ENCODE data around the gene NT5E. TPM values are rescaled to one million over a fixed set of nuclear protein-coding genes. Genes with fewer than 3 reads are reported as not detected.

NT5E gene
- total and polyA plus RNA-seq, 2 experiments from 2014 or later = 0.18 to 1.5 TPM

- H3K9me3 Mint-ChIP-seq = no peaks in the 10 kb centered on the region
- H3K4me3 Mint-ChIP-seq = no peak overlapping the region
- Histone ChIP-seq H3K27me3 (ENCODE audit: insufficient read depth) (no peaks in the 10 kb centered on the region), H3K9me2 (ENCODE audit: insufficient read depth) (0 out of 2 replicates have a peak, but pooled peaks cover 3% of the 10 kb centered on the region), H2AFZ (no peak overlapping the region), H3K27ac (ENCODE audit: low read depth) (no peak overlapping the region), H3K4me1 (ENCODE audit: insufficient read depth) (peaks cover 26% of the 10 kb centered on the region), H3K4me2 (no peak overlapping the region), H3K36me3 (ENCODE audit: insufficient read depth) (no peaks in the 10 kb centered on the region), H4K20me1 (replicated peaks; ENCODE audit: insufficient read depth) (no peaks in the 10 kb centered on the region), H3F3A (replicated peaks; ENCODE audit: low read depth) (no peaks in the 10 kb centered on the region), H3K79me2 (replicated peaks; ENCODE audit: insufficient read depth) (no peaks in the 10 kb centered on the region), H3K4me3 (no peak overlapping the region)
- peaks cover 26% of the 10 kb centered on the region for H3K4me1 Mint-ChIP-seq
- TF ChIP-seq REST (IDR thresholded peaks at IDR 0.05; ENCODE audit: unreplicated experiment) = no peak
- no peak for TF ChIP-seq ZNF114 (CRISPR knock-in tag; IDR thresholded peaks at IDR 0.05)
- no peak for TF ChIP-seq ZNF462 (CRISPR knock-in tag; IDR thresholded peaks at IDR 0.05)
- no peak for TF ChIP-seq EZH2phosphoT487 (IDR thresholded peaks at IDR 0.05; ENCODE audit: unreplicated experiment)
- DNase-seq (ENCODE audit: low spot score) (no peak), ATAC-seq (no peak)
- peaks cover 4% of the 10 kb centered on the region for H3K27me3 Mint-ChIP-seq (ENCODE audit: insufficient read depth, low read depth, poor library complexity)
- no peaks in the 10 kb centered on the region; the same call in 2 of the 3 replicates for H3K36me3 Mint-ChIP-seq (ENCODE audit: low read depth)
- H3K27ac Mint-ChIP-seq = no peak overlapping the region
Observed at GRCh38 chr6:85462673-85463072, 12.8 kb downstream of the NT5E start.
